Measurements from ENCODE around the gene SLC39A9. TPM values are rescaled to one million over a fixed set of nuclear protein-coding genes. Genes with fewer than 3 reads are reported as not detected.

Gene SLC39A9
- total and polyA plus RNA-seq, 2 experiments from 2014 or later: 17.7 to 48.1 TPM

DNA sequence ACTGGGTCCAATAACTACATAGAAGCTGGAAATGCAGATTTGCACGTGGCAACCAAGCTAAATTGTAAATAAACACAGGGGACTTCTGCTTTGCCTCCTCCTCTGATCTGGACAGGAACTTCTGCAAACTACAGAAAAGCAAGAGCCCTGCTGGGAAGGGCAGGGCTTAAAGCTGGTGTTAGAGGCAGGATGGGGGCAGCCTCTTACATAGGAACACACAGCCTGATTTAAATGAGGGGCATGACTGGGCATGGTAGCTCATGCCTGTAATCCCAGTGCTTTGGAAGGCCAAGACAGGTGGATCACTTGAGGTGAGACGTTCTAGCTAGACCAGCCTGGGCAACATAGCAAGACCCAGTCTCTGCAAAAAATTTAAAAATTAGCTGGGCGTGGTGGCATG lies 47.1 kb upstream of the SLC39A9 start (continued):
- no peak for TF ChIP-seq NANOG (IDR thresholded peaks at IDR 0.05; ENCODE audit: borderline replicate concordance)
- TF ChIP-seq ZNF331 (CRISPR knock-in tag; IDR thresholded peaks at IDR 0.05; ENCODE audit: low read depth): no peak
- TF ChIP-seq, protein P1, sequence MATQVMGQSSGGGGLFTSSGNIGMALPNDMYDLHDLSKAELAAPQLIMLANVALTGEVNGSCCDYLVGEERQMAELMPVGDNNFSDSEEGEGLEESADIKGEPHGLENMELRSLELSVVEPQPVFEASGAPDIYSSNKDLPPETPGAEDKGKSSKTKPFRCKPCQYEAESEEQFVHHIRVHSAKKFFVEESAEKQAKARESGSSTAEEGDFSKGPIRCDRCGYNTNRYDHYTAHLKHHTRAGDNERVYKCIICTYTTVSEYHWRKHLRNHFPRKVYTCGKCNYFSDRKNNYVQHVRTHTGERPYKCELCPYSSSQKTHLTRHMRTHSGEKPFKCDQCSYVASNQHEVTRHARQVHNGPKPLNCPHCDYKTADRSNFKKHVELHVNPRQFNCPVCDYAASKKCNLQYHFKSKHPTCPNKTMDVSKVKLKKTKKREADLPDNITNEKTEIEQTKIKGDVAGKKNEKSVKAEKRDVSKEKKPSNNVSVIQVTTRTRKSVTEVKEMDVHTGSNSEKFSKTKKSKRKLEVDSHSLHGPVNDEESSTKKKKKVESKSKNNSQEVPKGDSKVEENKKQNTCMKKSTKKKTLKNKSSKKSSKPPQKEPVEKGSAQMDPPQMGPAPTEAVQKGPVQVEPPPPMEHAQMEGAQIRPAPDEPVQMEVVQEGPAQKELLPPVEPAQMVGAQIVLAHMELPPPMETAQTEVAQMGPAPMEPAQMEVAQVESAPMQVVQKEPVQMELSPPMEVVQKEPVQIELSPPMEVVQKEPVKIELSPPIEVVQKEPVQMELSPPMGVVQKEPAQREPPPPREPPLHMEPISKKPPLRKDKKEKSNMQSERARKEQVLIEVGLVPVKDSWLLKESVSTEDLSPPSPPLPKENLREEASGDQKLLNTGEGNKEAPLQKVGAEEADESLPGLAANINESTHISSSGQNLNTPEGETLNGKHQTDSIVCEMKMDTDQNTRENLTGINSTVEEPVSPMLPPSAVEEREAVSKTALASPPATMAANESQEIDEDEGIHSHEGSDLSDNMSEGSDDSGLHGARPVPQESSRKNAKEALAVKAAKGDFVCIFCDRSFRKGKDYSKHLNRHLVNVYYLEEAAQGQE (IDR thresholded peaks at IDR 0.05; ENCODE audit: unreplicated experiment): no peak
- no peak for TF ChIP-seq ZNF114 (CRISPR knock-in tag; IDR thresholded peaks at IDR 0.05)
- TF ChIP-seq JUNB (IDR thresholded peaks at IDR 0.05; ENCODE audit: unreplicated experiment): no peak

DNA sequence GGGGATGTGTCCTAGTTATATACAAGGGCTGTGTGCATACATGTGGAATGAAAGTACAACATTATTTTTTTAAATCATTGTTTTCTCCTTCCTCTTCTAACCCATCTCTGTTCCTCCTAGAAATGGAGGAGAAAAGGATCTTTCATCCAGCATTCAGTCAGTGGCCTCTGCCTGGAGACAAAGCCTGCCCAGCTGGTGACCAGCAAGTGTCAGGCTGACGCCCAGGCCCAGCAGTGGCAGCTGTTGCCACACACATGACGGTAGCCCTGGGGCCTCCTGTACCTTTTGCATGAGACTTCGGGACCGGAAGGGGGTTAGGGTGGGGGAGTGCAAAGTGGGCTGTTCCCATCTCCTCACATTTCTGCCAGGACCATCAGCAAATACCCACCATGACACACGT lies 46.6 kb upstream of the SLC39A9 start:
- no peaks in the 10 kb centered on the region for H3K9me3 Mint-ChIP-seq
- Histone ChIP-seq H3K36me3 (ENCODE audit: insufficient read depth) (no peaks in the 10 kb centered on the region), H3K79me2 (replicated peaks; ENCODE audit: insufficient read depth) (no peaks in the 10 kb centered on the region), H2AFZ (no peak overlapping the region), H3K27ac (ENCODE audit: low read depth) (no peak overlapping the region), H3K4me3 (no peak overlapping the region), H3K4me2 (no peak overlapping the region), H4K20me1 (replicated peaks; ENCODE audit: insufficient read depth) (no peaks in the 10 kb centered on the region), H3F3A (replicated peaks; ENCODE audit: low read depth) (no peaks in the 10 kb centered on the region), H3K27me3 (ENCODE audit: insufficient read depth) (no peaks in the 10 kb centered on the region), H3K4me1 (ENCODE audit: insufficient read depth) (no peaks in the 10 kb centered on the region), H3K9me2 (ENCODE audit: insufficient read depth) (no peaks in the 10 kb centered on the region)
- DNase-seq (ENCODE audit: low spot score) (no peak), ATAC-seq (no peak)
- no peak overlapping the region for H3K4me3 Mint-ChIP-seq
- H3K36me3 Mint-ChIP-seq (ENCODE audit: low read depth): no peaks in the 10 kb centered on the region
- H3K4me1 Mint-ChIP-seq: peaks cover 23% of the 10 kb centered on the region
- no peak for TF ChIP-seq CREB1 (CRISPR knock-in tag; IDR thresholded peaks at IDR 0.05; ENCODE audit: low read depth)
- no peak for TF ChIP-seq POLR2AphosphoS5 (IDR thresholded peaks at IDR 0.05; ENCODE audit: low read depth)
- TF ChIP-seq, protein P2, sequence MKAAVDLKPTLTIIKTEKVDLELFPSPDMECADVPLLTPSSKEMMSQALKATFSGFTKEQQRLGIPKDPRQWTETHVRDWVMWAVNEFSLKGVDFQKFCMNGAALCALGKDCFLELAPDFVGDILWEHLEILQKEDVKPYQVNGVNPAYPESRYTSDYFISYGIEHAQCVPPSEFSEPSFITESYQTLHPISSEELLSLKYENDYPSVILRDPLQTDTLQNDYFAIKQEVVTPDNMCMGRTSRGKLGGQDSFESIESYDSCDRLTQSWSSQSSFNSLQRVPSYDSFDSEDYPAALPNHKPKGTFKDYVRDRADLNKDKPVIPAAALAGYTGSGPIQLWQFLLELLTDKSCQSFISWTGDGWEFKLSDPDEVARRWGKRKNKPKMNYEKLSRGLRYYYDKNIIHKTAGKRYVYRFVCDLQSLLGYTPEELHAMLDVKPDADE (IDR thresholded peaks at IDR 0.05): no peak
- no peak for TF ChIP-seq EZH2phosphoT487 (IDR thresholded peaks at IDR 0.05; ENCODE audit: unreplicated experiment)
- TF ChIP-seq EZH2 (IDR thresholded peaks at IDR 0.05; ENCODE audit: low read depth, unreplicated experiment): no peak
- no peak for TF ChIP-seq NANOG (IDR thresholded peaks at IDR 0.05; ENCODE audit: borderline replicate concordance)
- TF ChIP-seq, protein P3, sequence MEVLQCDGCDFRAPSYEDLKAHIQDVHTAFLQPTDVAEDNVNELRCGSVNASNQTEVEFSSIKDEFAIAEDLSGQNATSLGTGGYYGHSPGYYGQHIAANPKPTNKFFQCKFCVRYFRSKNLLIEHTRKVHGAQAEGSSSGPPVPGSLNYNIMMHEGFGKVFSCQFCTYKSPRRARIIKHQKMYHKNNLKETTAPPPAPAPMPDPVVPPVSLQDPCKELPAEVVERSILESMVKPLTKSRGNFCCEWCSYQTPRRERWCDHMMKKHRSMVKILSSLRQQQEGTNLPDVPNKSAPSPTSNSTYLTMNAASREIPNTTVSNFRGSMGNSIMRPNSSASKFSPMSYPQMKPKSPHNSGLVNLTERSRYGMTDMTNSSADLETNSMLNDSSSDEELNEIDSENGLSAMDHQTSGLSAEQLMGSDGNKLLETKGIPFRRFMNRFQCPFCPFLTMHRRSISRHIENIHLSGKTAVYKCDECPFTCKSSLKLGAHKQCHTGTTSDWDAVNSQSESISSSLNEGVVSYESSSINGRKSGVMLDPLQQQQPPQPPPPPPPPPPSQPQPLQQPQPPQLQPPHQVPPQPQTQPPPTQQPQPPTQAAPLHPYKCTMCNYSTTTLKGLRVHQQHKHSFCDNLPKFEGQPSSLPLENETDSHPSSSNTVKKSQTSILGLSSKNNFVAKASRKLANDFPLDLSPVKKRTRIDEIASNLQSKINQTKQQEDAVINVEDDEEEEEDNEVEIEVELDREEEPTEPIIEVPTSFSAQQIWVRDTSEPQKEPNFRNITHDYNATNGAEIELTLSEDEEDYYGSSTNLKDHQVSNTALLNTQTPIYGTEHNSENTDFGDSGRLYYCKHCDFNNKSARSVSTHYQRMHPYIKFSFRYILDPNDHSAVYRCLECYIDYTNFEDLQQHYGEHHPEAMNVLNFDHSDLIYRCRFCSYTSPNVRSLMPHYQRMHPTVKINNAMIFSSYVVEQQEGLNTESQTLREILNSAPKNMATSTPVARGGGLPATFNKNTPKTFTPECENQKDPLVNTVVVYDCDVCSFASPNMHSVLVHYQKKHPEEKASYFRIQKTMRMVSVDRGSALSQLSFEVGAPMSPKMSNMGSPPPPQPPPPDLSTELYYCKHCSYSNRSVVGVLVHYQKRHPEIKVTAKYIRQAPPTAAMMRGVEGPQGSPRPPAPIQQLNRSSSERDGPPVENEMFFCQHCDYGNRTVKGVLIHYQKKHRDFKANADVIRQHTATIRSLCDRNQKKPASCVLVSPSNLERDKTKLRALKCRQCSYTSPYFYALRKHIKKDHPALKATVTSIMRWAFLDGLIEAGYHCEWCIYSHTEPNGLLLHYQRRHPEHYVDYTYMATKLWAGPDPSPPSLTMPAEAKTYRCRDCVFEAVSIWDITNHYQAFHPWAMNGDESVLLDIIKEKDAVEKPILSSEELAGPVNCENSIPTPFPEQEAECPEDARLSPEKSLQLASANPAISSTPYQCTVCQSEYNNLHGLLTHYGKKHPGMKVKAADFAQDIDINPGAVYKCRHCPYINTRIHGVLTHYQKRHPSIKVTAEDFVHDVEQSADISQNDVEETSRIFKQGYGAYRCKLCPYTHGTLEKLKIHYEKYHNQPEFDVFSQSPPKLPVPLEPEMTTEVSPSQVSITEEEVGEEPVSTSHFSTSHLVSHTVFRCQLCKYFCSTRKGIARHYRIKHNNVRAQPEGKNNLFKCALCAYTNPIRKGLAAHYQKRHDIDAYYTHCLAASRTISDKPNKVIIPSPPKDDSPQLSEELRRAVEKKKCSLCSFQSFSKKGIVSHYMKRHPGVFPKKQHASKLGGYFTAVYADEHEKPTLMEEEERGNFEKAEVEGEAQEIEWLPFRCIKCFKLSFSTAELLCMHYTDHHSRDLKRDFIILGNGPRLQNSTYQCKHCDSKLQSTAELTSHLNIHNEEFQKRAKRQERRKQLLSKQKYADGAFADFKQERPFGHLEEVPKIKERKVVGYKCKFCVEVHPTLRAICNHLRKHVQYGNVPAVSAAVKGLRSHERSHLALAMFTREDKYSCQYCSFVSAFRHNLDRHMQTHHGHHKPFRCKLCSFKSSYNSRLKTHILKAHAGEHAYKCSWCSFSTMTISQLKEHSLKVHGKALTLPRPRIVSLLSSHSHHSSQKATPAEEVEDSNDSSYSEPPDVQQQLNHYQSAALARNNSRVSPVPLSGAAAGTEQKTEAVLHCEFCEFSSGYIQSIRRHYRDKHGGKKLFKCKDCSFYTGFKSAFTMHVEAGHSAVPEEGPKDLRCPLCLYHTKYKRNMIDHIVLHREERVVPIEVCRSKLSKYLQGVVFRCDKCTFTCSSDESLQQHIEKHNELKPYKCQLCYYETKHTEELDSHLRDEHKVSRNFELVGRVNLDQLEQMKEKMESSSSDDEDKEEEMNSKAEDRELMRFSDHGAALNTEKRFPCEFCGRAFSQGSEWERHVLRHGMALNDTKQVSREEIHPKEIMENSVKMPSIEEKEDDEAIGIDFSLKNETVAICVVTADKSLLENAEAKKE (CRISPR knock-in tag; IDR thresholded peaks at IDR 0.05): no peak
- TF ChIP-seq ZNF331 (CRISPR knock-in tag; IDR thresholded peaks at IDR 0.05; ENCODE audit: low read depth): no peak
- TF ChIP-seq STAT1 (IDR thresholded peaks at IDR 0.05; ENCODE audit: unreplicated experiment): no peak
- peaks cover 8% of the 10 kb centered on the region for H3K27me3 Mint-ChIP-seq (ENCODE audit: insufficient read depth, low read depth, poor library complexity)
- no peak overlapping the region for H3K27ac Mint-ChIP-seq

Data from GM23338 (cell line).